MCF 10A (cell line): ENCODE data around the gene CAP2. TPM values are rescaled to one million over a fixed set of nuclear protein-coding genes. Genes with fewer than 3 reads are reported as not detected.

Experiments
- BruUV-seq: library from RNA; stranded (reverse); fragments of 400-500 nt; replicated peaks from 2 replicates; lab custom pipeline; 2021; lab: Mats Ljungman, UMichigan
- CTCF ChIA-PET: fragments of 300-600 bp; sonication (Branson Sonifier 250); formaldehyde crosslinking; extraction: SDS; loops from one replicate; lab custom pipeline; 2021; ENCODE audit warnings: antibody characterized with exemption, inconsistent platforms; lab: Yijun Ruan, JAX
- POLR2A ChIA-PET: fragments of 300-600, 350-650 bp; sonication (Branson Sonifier 250); formaldehyde crosslinking; extraction: SDS; loops from one replicate; lab custom pipeline; 2020; ENCODE audit warnings: antibody characterized with exemption, inconsistent platforms; lab: Yijun Ruan, JAX
- DNase-seq: peaks from one replicate; pipeline ENCODE4 v3.0.0-alpha.2; 2018; ENCODE audit not compliant: unreplicated experiment
- H3K27ac Mint-ChIP-seq: one replicate; pipeline ENCODE4 v1.8.0; 2022; ENCODE audit warnings: mild to moderate bottlenecking, low read depth, mixed read lengths; ENCODE audit not compliant: unreplicated experiment
- H3K27me3 Mint-ChIP-seq: one replicate; pipeline ENCODE4 v1.8.0; 2022; ENCODE audit warnings: mixed read lengths; ENCODE audit not compliant: insufficient read depth, unreplicated experiment
- H3K36me3 Mint-ChIP-seq: one replicate; pipeline ENCODE4 v1.8.0; 2022; ENCODE audit warnings: mild to moderate bottlenecking, moderate library complexity, mixed read lengths; ENCODE audit not compliant: insufficient read depth, unreplicated experiment
- H3K4me1 Mint-ChIP-seq: one replicate; pipeline ENCODE4 v1.8.0; 2022; ENCODE audit warnings: mixed read lengths; ENCODE audit not compliant: insufficient read depth, unreplicated experiment
- H3K4me3 Mint-ChIP-seq: one replicate; pipeline ENCODE4 v1.8.0; 2022; ENCODE audit warnings: mild to moderate bottlenecking, moderate library complexity, mixed read lengths; ENCODE audit not compliant: unreplicated experiment
- H3K9me3 Mint-ChIP-seq: one replicate; pipeline ENCODE4 v1.8.0; 2022; ENCODE audit warnings: mixed read lengths; ENCODE audit not compliant: unreplicated experiment
- intact Hi-C: fragments of 100-400 bp; cut with micrococcal nuclease; formaldehyde crosslinking; loops from 2 replicates; pipeline ENCODE4 v1.14.1; 2022
- total RNA-seq: library from RNA; stranded (reverse); gene quantifications from 2 replicates; pipeline ENCODE4 v1.2.3, GENCODE V29; 2022
- TF ChIP-seq, protein P1 (sequence below): fragments of 200-600 bp; IDR thresholded peaks from one replicate; pipeline ENCODE4 v1.8.0; 2022; ENCODE audit warnings: antibody characterized with exemption, mild to moderate bottlenecking; ENCODE audit not compliant: unreplicated experiment

Gene CAP2
- total RNA-seq, 1 experiment from 2014 or later, result 12.3 TPM

DNA sequence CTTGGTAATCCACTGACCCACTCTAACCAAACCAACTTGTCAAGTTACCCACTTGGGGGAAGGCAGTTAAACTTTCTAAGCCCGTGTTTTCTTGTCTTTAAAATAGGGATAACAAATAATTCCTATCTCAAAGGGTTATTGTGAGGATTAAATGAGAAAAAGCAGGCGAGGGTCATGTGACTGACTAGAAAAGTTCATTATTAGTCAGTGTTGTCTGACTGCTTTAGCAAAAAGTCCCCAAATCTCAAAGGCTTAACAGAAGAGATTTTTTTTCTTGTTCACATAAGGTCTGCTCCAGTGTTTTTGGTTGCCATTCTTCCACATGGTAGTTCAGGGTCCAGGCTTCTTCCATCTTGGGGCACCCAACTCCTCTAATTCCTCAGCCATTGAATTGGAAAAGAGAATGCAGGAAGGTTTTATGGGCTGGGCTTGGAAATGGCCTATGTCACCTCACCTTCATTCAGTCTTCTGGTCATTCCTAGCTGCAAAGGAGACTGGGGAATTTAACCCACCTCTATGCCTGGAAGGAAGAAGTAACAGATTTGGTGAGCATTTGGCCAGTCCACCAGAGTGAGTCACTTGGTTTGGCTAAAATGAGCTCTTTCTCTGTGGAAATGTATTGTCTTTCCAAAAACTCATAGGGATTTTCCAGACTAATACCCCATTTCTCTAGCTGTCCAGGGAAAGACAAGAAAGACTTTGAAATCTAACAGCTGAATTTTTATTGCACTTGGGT is 77.0 kb downstream of the CAP2 start:
- H3K4me3 Mint-ChIP-seq, result no peak overlapping the region
- H3K4me1 Mint-ChIP-seq, result peaks cover 12% of the 10 kb centered on the region
- POLR2A ChIA-PET, result interaction anchor here (0.8 to 1.2 kb wide), 2 partner anchors 34 to 74 kb away, joined by 3 read pairs; no protein-coding TSS in a partner anchor
- intact Hi-C loops, result no loop called here
- CTCF ChIA-PET, result interaction anchor here (0.8 to 1.5 kb wide), 3 partner anchors 74 to 905 kb away, joined by 3 to 4 read pairs (median 4); no protein-coding TSS in a partner anchor
- no TSS peak for BruUV-seq
- H3K27me3 Mint-ChIP-seq, result no peaks in the 10 kb centered on the region
- H3K9me3 Mint-ChIP-seq, result no peaks in the 10 kb centered on the region
- peak; percentile 39 for DNase-seq
- H3K36me3 Mint-ChIP-seq, result peaks cover 16% of the 10 kb centered on the region
- no peak overlapping the region for H3K27ac Mint-ChIP-seq
- TF ChIP-seq, protein P1, sequence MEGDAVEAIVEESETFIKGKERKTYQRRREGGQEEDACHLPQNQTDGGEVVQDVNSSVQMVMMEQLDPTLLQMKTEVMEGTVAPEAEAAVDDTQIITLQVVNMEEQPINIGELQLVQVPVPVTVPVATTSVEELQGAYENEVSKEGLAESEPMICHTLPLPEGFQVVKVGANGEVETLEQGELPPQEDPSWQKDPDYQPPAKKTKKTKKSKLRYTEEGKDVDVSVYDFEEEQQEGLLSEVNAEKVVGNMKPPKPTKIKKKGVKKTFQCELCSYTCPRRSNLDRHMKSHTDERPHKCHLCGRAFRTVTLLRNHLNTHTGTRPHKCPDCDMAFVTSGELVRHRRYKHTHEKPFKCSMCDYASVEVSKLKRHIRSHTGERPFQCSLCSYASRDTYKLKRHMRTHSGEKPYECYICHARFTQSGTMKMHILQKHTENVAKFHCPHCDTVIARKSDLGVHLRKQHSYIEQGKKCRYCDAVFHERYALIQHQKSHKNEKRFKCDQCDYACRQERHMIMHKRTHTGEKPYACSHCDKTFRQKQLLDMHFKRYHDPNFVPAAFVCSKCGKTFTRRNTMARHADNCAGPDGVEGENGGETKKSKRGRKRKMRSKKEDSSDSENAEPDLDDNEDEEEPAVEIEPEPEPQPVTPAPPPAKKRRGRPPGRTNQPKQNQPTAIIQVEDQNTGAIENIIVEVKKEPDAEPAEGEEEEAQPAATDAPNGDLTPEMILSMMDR, result no peak

DNA sequence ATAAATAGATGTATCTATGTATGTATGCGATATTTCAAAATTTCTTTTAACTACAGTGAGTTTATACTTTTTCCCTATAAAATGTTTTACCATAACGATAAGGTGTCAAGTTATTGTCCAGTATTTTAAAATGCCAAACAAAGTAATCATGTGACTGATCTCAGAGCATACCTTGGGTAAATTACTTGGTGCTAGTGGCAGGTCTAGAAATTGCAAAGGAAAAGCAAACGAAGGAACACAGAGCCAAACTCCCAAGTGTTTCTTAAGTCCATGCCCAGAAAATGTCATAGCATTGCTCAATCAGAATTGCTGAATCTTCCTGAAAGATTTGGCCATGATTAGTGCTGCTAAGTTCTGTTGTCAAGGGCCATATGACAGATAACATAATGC is 77.5 kb downstream of the CAP2 start:
- TF ChIP-seq, protein P1, result no peak
- no TSS peak for BruUV-seq

DNA sequence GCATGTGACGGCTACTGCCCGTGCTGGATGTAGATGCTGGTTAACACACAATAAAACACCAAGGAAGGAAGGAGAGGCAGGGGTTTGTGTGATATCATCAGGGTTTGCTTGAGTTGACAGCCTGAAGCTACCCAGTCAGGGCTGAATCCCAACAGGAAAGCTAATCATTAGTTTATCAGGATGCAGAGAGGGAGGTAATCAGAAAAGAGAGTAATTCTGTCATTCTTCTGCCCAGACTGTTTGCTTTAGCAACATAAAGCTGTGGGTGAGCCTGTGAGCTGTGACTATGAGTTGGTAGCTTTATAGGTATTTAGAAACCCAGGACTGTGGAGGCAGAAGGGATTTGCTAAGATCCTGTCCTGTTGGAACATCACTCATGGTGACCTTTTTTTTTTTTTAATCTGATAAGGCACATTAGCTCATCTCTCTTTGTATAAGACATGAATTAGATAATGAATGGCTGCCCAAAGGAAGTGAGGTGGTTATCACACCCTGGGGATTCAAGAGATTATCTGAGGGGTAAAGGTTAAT is 79.3 kb downstream of the CAP2 start:
- no peak for DNase-seq
- intact Hi-C loops, result no loop called here
- TF ChIP-seq, protein P1, result no peak
- Mint-ChIP-seq H3K4me1 (peaks cover 12% of the 10 kb centered on the region), H3K27me3 (no peaks in the 10 kb centered on the region), H3K4me3 (no peak overlapping the region), H3K36me3 (peaks cover 11% of the 10 kb centered on the region), H3K27ac (no peak overlapping the region), H3K9me3 (no peaks in the 10 kb centered on the region)
- BruUV-seq, result no TSS peak
- ChIA-PET POLR2A (interaction anchor here (0.6 to 1.1 kb wide), 2 partner anchors 125 to 127 kb away, joined by 3 to 5 read pairs; partner anchors contain the start of gene FAM8A1), CTCF (interaction anchor here (0.6 to 1.2 kb wide), 2 partner anchors 22 to 166 kb away, joined by 3 read pairs; no protein-coding TSS in a partner anchor)

More for the DNA sequence above, 77.5 kb downstream of the CAP2 start:
- intact Hi-C loops, result no loop called here
- Mint-ChIP-seq H3K36me3 (peaks cover 16% of the 10 kb centered on the region), H3K27ac (no peak overlapping the region), H3K9me3 (no peaks in the 10 kb centered on the region), H3K4me1 (peaks cover 12% of the 10 kb centered on the region), H3K4me3 (no peak overlapping the region), H3K27me3 (no peaks in the 10 kb centered on the region)
- CTCF ChIA-PET, result interaction anchor here (0.8 to 1.5 kb wide), 3 partner anchors 74 to 905 kb away, joined by 3 to 4 read pairs (median 3); no protein-coding TSS in a partner anchor
- POLR2A ChIA-PET, result interaction anchor here (0.8 to 1.2 kb wide), 3 partner anchors 12 to 75 kb away, joined by 3 to 4 read pairs (median 3); no protein-coding TSS in a partner anchor
- peak; percentile 84 for DNase-seq

DNA sequence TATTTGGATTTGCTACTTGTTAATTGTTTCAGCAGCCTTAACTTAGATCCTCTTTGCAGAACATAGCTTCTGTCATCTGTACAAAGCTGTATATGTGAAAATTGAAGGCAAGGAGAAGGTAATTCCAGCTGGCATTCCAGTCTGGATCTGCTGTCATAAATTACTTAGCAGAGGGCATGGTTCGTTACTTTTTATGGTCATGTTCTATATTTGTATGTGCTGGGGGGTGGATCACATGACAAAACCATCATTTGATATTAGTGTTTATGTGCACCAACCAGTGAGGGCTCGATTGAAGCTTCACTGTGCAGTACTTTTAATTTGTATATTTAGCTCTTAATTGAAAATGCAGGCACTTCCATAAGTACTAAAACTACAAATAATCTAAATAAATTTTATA is 80.2 kb downstream of the CAP2 start:
- no TSS peak for BruUV-seq
- Mint-ChIP-seq H3K27ac (no peak overlapping the region), H3K9me3 (no peaks in the 10 kb centered on the region), H3K4me3 (no peak overlapping the region), H3K27me3 (no peaks in the 10 kb centered on the region), H3K4me1 (peaks cover 12% of the 10 kb centered on the region), H3K36me3 (peaks cover 2% of the 10 kb centered on the region)
- POLR2A ChIA-PET, result interaction anchor here (0.6 to 1.1 kb wide), 2 partner anchors 126 kb away, joined by 3 to 5 read pairs; partner anchors contain the start of gene FAM8A1
- no peak for DNase-seq
- intact Hi-C loops, result no loop called here
- TF ChIP-seq, protein P1, result no peak
- CTCF ChIA-PET, result interaction anchor here (0.7 to 1.2 kb wide), 3 partner anchors 22 to 282 kb away, joined by 3 read pairs; no protein-coding TSS in a partner anchor
